HepG2 (cell line): ENCODE measurements around the gene NAIF1. TPM values are rescaled to one million over a fixed set of nuclear protein-coding genes. Genes with fewer than 3 reads are reported as not detected.

ENCODE experiments used
- AFF4 ChIP-seq: sonication (generic); formaldehyde crosslinking; IDR thresholded peaks from 2 replicates; pipeline ENCODE4 v1.4.0; 2020; ENCODE audit warnings: missing genetic modification reagents
- FOXK2 ChIP-seq: fragments of 450-650 bp; IDR thresholded peaks from 2 replicates; pipeline ENCODE4 v1.6.1; 2016
- KAT2B ChIP-seq: fragments of 150-350 bp; IDR thresholded peaks from 2 replicates; pipeline ENCODE4 v1.6.1; 2014; ENCODE audit warnings: low read depth, low read length, borderline replicate concordance
- NR2F1 ChIP-seq, 2 experiments: fragments of 450-650 bp in 1 of 2; formaldehyde crosslinking in 1 of 2; IDR thresholded peaks; 2 replicates each; pipeline versions ENCODE4 v1.5.0 to v1.6.1; 2016 to 2020; ENCODE audit warnings: mild to moderate bottlenecking in 1 of 2, missing compliant biosample characterization in 1 of 2, missing genetic modification reagents in 1 of 2, moderate library complexity in 1 of 2
- POGK ChIP-seq: sonication (generic); formaldehyde crosslinking; conservative IDR thresholded peaks from 2 replicates; pipeline ENCODE4 v1.8.0; 2022; ENCODE audit warnings: mild to moderate bottlenecking, moderate library complexity, missing genetic modification reagents
- PRMT3 ChIP-seq: sonication (generic); formaldehyde crosslinking; IDR thresholded peaks from 2 replicates; pipeline ENCODE4 v1.8.1; 2022; ENCODE audit warnings: low read depth, mild to moderate bottlenecking, moderate library complexity, missing genetic modification reagents, borderline replicate concordance
- PRPF4 ChIP-seq: fragments of 200-400 bp; formaldehyde crosslinking; IDR thresholded peaks from 2 replicates; pipeline ENCODE4 v1.6.1; 2016; ENCODE audit warnings: low read length, low read depth; ENCODE audit not compliant: poor library complexity, severe bottlenecking
- TCF7 ChIP-seq: sonication (generic); IDR thresholded peaks from 2 replicates; pipeline ENCODE4 v1.6.1; 2016; ENCODE audit warnings: antibody characterized with exemption, low read depth
- TFAP4 ChIP-seq: sonication (generic); IDR thresholded peaks from 2 replicates; pipeline ENCODE4 v1.6.1; 2016; ENCODE audit warnings: low read depth, borderline replicate concordance
- TIGD3 ChIP-seq: sonication (generic); formaldehyde crosslinking; IDR thresholded peaks from 2 replicates; pipeline ENCODE4 v1.5.1; 2020; ENCODE audit warnings: mild to moderate bottlenecking, missing genetic modification reagents, borderline replicate concordance
- ZNF225 ChIP-seq: sonication (generic); formaldehyde crosslinking; IDR thresholded peaks from 2 replicates; pipeline ENCODE4 v1.4.0; 2020; ENCODE audit warnings: mild to moderate bottlenecking, missing genetic modification reagents
- ZNF367 ChIP-seq: sonication (generic); formaldehyde crosslinking; IDR thresholded peaks from 2 replicates; pipeline ENCODE4 v1.4.0; 2020; ENCODE audit warnings: missing genetic modification reagents, borderline replicate concordance
- ZNF430 ChIP-seq: sonication (generic); formaldehyde crosslinking; IDR thresholded peaks from 2 replicates; pipeline ENCODE4 v1.9.0; 2021; ENCODE audit warnings: mild to moderate bottlenecking, missing genetic modification reagents
- ZNF850 ChIP-seq: sonication (generic); formaldehyde crosslinking; conservative IDR thresholded peaks from 2 replicates; pipeline ENCODE4 v1.9.0; 2021; ENCODE audit warnings: mild to moderate bottlenecking, missing genetic modification reagents
- polyA plus RNA-seq, 8 experiments: library from polyadenylated mRNA; depleted of rRNA in 3 of 8; stranded (reverse) in 7 of 8; unstranded in 1 of 8; fragments of >200 nt; fragmentation: Illumina TruSeq in 4 of 8; extraction: Trizol in 4 of 8; gene quantifications; 2 replicates each; pipeline versions ENCODE4 v1.2.1 to v1.2.3, GENCODE V29; 2011 to 2016; ENCODE audit warnings: low read depth in 4 of 8, missing spikeins in 1 of 8, mixed read lengths in 1 of 8; ENCODE audit not compliant: insufficient read depth in 1 of 8
- total RNA-seq, 5 experiments: library from RNA; depleted of rRNA; stranded (reverse); fragments of >200 nt; fragmentation: Illumina TruSeq; extraction: Trizol; gene quantifications; 2 replicates each; pipeline ENCODE4 v1.2.3, GENCODE V29; 2016; ENCODE audit warnings: low read depth in 1 of 5
- TF ChIP-seq, protein P1 (sequence below): sonication (generic); formaldehyde crosslinking; IDR thresholded peaks from 2 replicates; pipeline ENCODE4 v1.5.0; 2020; ENCODE audit warnings: mild to moderate bottlenecking, missing genetic modification reagents, borderline replicate concordance

The NAIF1 gene
- total and polyA plus RNA-seq, 2 of the 13 experiments (the other 11 are each of a cell fraction or from before 2014, with no cell fraction given) = 6.0 to 6.9 TPM

- TF ChIP-seq PRPF4 (no peak), AFF4 (CRISPR knock-in tag) (0 out of 2 replicates have a peak, but pooled peaks have one; percentile 40), NR2F1 (CRISPR knock-in tag; IDR thresholded peaks at IDR 0.05) (peak in 1 of 2 experiments; percentile 61; a peak in 1 of 4 replicates), TFAP4 (peak; percentile 94; the same call in 1 of the 2 replicates), ZNF850 (CRISPR knock-in tag) (no peak), ZNF430 (CRISPR knock-in tag) (peak; percentile 92), ZNF225 (no peak; the same call in 1 of the 2 replicates), ZNF367 (no peak), POGK (no peak), KAT2B (no peak), PRMT3 (CRISPR knock-in tag) (no peak; the same call in 1 of the 2 replicates), FOXK2 (no peak; the same call in 1 of the 2 replicates), TCF7 (peak; percentile 91), TIGD3 (CRISPR knock-in tag) (no peak)
- TF ChIP-seq, protein P1, sequence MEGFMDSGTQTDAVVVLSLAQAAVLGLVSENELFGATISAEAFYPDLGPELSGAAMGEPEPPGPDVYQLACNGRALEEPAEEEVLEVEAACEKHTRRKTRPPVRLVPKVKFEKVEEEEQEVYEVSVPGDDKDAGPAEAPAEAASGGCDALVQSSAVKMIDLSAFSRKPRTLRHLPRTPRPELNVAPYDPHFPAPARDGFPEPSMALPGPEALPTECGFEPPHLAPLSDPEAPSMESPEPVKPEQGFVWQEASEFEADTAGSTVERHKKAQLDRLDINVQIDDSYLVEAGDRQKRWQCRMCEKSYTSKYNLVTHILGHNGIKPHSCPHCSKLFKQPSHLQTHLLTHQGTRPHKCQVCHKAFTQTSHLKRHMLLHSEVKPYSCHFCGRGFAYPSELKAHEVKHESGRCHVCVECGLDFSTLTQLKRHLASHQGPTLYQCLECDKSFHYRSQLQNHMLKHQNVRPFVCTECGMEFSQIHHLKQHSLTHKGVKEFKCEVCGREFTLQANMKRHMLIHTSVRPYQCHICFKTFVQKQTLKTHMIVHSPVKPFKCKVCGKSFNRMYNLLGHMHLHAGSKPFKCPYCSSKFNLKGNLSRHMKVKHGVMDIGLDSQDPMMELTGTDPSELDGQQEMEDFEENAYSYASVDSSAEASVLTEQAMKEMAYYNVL = peak; percentile 100
Measured at GRCh38 chr9:128115187-128116103, 48.3 kb upstream of the NAIF1 start (continued).
